ENCODE measurements around the gene AVEN. TPM values are rescaled to one million over a fixed set of nuclear protein-coding genes. Genes with fewer than 3 reads are reported as not detected.

Gene AVEN
- total and polyA plus RNA-seq, 2 donors (not counting 3 experiments of a cell fraction or from before 2014, with no cell fraction given) = 7.7 to 23.3 TPM

DNA sequence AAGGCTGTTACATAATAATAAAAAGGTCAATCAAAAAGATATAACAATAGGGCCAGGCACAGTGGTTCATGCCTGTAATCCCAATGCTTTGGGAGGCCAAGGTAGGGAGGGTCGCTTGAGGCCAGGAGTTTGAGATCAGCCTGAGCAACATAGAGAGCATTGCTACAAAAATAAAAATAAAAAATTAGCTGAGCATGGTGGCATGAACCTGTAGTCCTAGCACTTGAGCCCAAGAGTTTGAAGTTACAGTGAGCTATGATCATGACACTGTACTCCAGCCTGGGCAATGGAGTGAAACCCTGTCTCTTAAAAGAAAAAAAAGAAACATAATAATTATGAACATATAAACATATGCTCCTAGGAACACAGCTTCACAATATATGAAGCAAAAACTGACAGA lies 29.3 kb downstream of the AVEN start:
- H3K36me3 ChIP-seq (ENCODE audit: control insufficient read depth in 2 of 2, extremely low read depth in 1 of 2, insufficient read depth in 2 of 2, low read length in 2 of 2) = no peaks in the 10 kb centered on the region
- no peak overlapping the region for H3K4me3 ChIP-seq (replicated peaks in 1 of 3; ENCODE audit: insufficient read depth in 1 of 3, low read depth in 1 of 3, low read length in 3 of 3)
- no peaks in the 10 kb centered on the region for H3K9me3 ChIP-seq (replicated peaks; ENCODE audit: control insufficient read depth, insufficient read depth, low read length)
- H3K9me1 ChIP-seq (replicated peaks; ENCODE audit: control insufficient read depth, extremely low read depth, insufficient read depth, low read length) = no peaks in the 10 kb centered on the region
- dilution Hi-C loops (cut with MboI; ENCODE audit: extremely low pct_ligation_motif_present, low sequenced_read_pairs) = no loop called here
- POLR2A ChIA-PET = no interaction called here
- no peak for DNase-seq (ENCODE audit: low read depth, low spot score)
- H3K27ac ChIP-seq (ENCODE audit: insufficient read depth, low read depth, low read length) = no peak overlapping the region
- intact Hi-C loops (cut with micrococcal nuclease) = no loop called here
- H2AFZ ChIP-seq (ENCODE audit: low read depth, low read length) = no peak overlapping the region
- FAIRE-seq = no peak
- no peaks in the 10 kb centered on the region for H3K4me1 ChIP-seq (ENCODE audit: control insufficient read depth, extremely low read depth, insufficient read depth, low read length)
- H4K20me1 ChIP-seq (replicated peaks; ENCODE audit: control insufficient read depth, extremely low read depth, insufficient read depth, low read length) = no peaks in the 10 kb centered on the region
- CTCF ChIA-PET = interaction anchor here (0.9 to 2.2 kb wide), 2 partner anchors 10 to 309 kb away, joined by 3 to 6 read pairs; no protein-coding TSS in a partner anchor
- no peak overlapping the region for H3K9ac ChIP-seq (replicated peaks; ENCODE audit: extremely low read depth, insufficient read depth, low read length)
- H3K27me3 ChIP-seq (ENCODE audit: control insufficient read depth in 2 of 2, insufficient read depth in 2 of 2, low read length in 2 of 2) = no peaks in the 10 kb centered on the region
- no peak overlapping the region for H3K4me2 ChIP-seq (ENCODE audit: insufficient read depth, low read length)
- no TSS peak for BruUV-seq (replicated peaks)
- TF ChIP-seq POLR2A (IDR thresholded peaks at IDR 0.05; ENCODE audit: low read depth, low read length) (no peak), GATA2 (IDR thresholded peaks at IDR 0.05; ENCODE audit: insufficient read depth, insufficient read length, low read depth, low read length) (no peak), MYC (IDR thresholded peaks at IDR 0.05; ENCODE audit: low read depth, low read length) (no peak), POLR2AphosphoS5 (IDR thresholded peaks at IDR 0.05; ENCODE audit: insufficient read depth, low read depth, low read length) (no peak), FOS (IDR thresholded peaks at IDR 0.05; ENCODE audit: borderline replicate concordance, insufficient read depth, low read length) (no peak), EZH2 (IDR thresholded peaks at IDR 0.05; ENCODE audit: borderline replicate concordance, low read depth, low read length, severe bottlenecking) (no peak), JUN (IDR thresholded peaks at IDR 0.05; ENCODE audit: borderline replicate concordance, insufficient read depth, insufficient read length, low read depth) (no peak)
- TF ChIP-seq, protein P1, sequence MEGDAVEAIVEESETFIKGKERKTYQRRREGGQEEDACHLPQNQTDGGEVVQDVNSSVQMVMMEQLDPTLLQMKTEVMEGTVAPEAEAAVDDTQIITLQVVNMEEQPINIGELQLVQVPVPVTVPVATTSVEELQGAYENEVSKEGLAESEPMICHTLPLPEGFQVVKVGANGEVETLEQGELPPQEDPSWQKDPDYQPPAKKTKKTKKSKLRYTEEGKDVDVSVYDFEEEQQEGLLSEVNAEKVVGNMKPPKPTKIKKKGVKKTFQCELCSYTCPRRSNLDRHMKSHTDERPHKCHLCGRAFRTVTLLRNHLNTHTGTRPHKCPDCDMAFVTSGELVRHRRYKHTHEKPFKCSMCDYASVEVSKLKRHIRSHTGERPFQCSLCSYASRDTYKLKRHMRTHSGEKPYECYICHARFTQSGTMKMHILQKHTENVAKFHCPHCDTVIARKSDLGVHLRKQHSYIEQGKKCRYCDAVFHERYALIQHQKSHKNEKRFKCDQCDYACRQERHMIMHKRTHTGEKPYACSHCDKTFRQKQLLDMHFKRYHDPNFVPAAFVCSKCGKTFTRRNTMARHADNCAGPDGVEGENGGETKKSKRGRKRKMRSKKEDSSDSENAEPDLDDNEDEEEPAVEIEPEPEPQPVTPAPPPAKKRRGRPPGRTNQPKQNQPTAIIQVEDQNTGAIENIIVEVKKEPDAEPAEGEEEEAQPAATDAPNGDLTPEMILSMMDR (IDR thresholded peaks at IDR 0.05; ENCODE audit: extremely low read depth in 1 of 2, insufficient read depth in 1 of 2, low read depth in 1 of 2, low read length in 2 of 2) = no peak
- TF ChIP-seq, protein P2, sequence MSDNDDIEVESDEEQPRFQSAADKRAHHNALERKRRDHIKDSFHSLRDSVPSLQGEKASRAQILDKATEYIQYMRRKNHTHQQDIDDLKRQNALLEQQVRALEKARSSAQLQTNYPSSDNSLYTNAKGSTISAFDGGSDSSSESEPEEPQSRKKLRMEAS (IDR thresholded peaks at IDR 0.05; ENCODE audit: insufficient read depth, insufficient read length) = no peak
- peaks cover 1% of the 10 kb centered on the region for H3K79me2 ChIP-seq (ENCODE audit: control insufficient read depth, insufficient read depth, low read length)

All from endothelial cell of umbilical vein (primary cell).